PC-9 (cell line): ENCODE data around the gene SCNN1G. TPM values are rescaled to one million over a fixed set of nuclear protein-coding genes. Genes with fewer than 3 reads are reported as not detected.

Experiments
- BruUV-seq: library from RNA; stranded (reverse); fragments of 400-500 nt; replicated peaks from 2 replicates; lab custom pipeline; 2021; lab: Mats Ljungman, UMichigan
- CTCF ChIA-PET: fragments of 300-600 bp; sonication (Branson Sonifier 250); formaldehyde crosslinking; loops from one replicate; lab custom pipeline; 2022; ENCODE audit warnings: antibody characterized with exemption; lab: Charles Lee
- POLR2A ChIA-PET: fragments of 300-600 bp; sonication (Branson Sonifier 250); formaldehyde crosslinking; loops from one replicate; lab custom pipeline; 2022; ENCODE audit warnings: antibody characterized with exemption; ENCODE audit not compliant: unreplicated experiment; lab: Charles Lee
- DNase-seq, 2 experiments: peaks; one replicate each; pipeline versions ENCODE4 v3.0.0 to v3.0.0-alpha.2; 2015 to 2022; ENCODE audit warnings: mixed read lengths in 1 of 2
- H2AFZ ChIP-seq: fragments of 200-600 bp; sonication (generic); 2 replicates; pipeline ENCODE4 v1.8.1; 2017; ENCODE audit warnings: antibody characterized with exemption
- H3F3A ChIP-seq: fragments of 200-600 bp; sonication (generic); 2 replicates; pipeline ENCODE4 v1.8.1; 2017; ENCODE audit warnings: antibody characterized with exemption, mild to moderate bottlenecking, low read depth; ENCODE audit not compliant: insufficient read depth
- H3K27ac ChIP-seq: fragments of 200-600 bp; sonication (generic); 2 replicates; pipeline ENCODE4 v1.6.1; 2016; ENCODE audit warnings: mixed run types
- H3K27me3 ChIP-seq: fragments of 200-600 bp; sonication (generic); 2 replicates; pipeline ENCODE4 v1.6.1; 2016; ENCODE audit warnings: low read depth, mixed run types; ENCODE audit not compliant: insufficient read depth
- H3K36me3 ChIP-seq: fragments of 200-600 bp; sonication (generic); 2 replicates; pipeline ENCODE4 v1.6.1; 2016; ENCODE audit warnings: low read depth, mixed run types
- H3K4me1 ChIP-seq: fragments of 200-600 bp; sonication (generic); replicated peaks from 2 replicates; pipeline ENCODE4 v1.6.1; 2016; ENCODE audit warnings: mixed run types; ENCODE audit not compliant: insufficient read depth
- H3K4me2 ChIP-seq: fragments of 200-600 bp; sonication (generic); 2 replicates; pipeline ENCODE4 v1.6.1; 2017; ENCODE audit warnings: mixed run types
- H3K4me3 ChIP-seq: fragments of 200-600 bp; sonication (generic); 2 replicates; pipeline ENCODE4 v1.6.1; 2016; ENCODE audit warnings: mixed run types
- H3K79me2 ChIP-seq: fragments of 200-600 bp; sonication (generic); 2 replicates; pipeline ENCODE4 v1.6.1; 2017; ENCODE audit warnings: low read depth, mixed run types
- H3K9me2 ChIP-seq: fragments of 200-600 bp; sonication (generic); 2 replicates; pipeline ENCODE4 v1.8.1; 2017; ENCODE audit warnings: mild to moderate bottlenecking; ENCODE audit not compliant: insufficient read depth
- H3K9me3 ChIP-seq: fragments of 200-600 bp; sonication (generic); 2 replicates; pipeline ENCODE4 v1.8.1; 2016; ENCODE audit warnings: low read depth; ENCODE audit not compliant: insufficient read depth
- H4K20me1 ChIP-seq: fragments of 200-600 bp; sonication (generic); 2 replicates; pipeline ENCODE4 v1.8.1; 2017; ENCODE audit not compliant: insufficient read depth
- EZH2 ChIP-seq: fragments of 200-600 bp; sonication (generic); IDR thresholded peaks from 2 replicates; pipeline ENCODE4 v1.8.0; 2017; ENCODE audit warnings: antibody characterized with exemption, low read depth
- intact Hi-C: fragments of 100-400 bp; cut with micrococcal nuclease; formaldehyde crosslinking; loops from one replicate; pipeline ENCODE4 v1.10.0; 2022; ENCODE audit not compliant: unreplicated experiment
- total RNA-seq: library from RNA; stranded (reverse); gene quantifications from 2 replicates; pipeline ENCODE4 v1.2.3, GENCODE V29; 2021
- TF ChIP-seq, protein P1 (sequence below): fragments of 200-600 bp; sonication (generic); conservative IDR thresholded peaks from 2 replicates; pipeline ENCODE4 v1.6.1; 2017; ENCODE audit warnings: mixed run types, antibody characterized with exemption, mild to moderate bottlenecking, moderate library complexity

Gene SCNN1G
- total RNA-seq, 1 experiment from 2014 or later = not detected

DNA sequence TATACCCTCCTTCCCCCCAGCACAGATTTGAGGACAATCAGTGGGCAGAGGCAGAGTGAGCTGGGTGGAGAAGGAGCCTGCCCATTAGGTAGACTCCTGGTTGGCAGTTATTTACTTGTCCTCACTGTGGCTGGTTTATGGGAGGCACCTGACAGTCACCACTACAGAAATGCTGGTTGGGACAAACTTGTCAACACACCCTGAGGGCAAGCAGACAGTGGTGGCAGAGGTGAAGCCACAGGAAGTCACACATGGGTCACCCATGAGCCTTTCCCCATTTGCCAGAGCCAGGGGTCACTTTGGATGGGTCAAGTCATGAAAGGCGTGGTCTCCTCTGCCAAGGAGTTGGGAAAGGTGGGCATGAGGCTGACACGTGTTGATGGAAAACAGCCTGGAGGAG, 6.4 kb downstream of the SCNN1G start:
- intact Hi-C loops = no loop called here
- H3K4me3 ChIP-seq = no peak overlapping the region
- peak overlapping the region; percentile 21; the same call in 1 of the 2 replicates for H3K4me2 ChIP-seq
- ChIA-PET CTCF (no interaction called here), POLR2A (no interaction called here)
- no peaks in the 10 kb centered on the region for H3K27me3 ChIP-seq
- no peaks in the 10 kb centered on the region for H3K9me2 ChIP-seq
- H3K27ac ChIP-seq = no peak overlapping the region
- H3K9me3 ChIP-seq = no peaks in the 10 kb centered on the region
- H3K4me1 ChIP-seq = peaks cover 34% of the 10 kb centered on the region
- no TSS peak for BruUV-seq
- H4K20me1 ChIP-seq = no peaks in the 10 kb centered on the region
- no peaks in the 10 kb centered on the region; the same call in 1 of the 2 replicates for H3F3A ChIP-seq
- H3K36me3 ChIP-seq = no peaks in the 10 kb centered on the region
- H3K79me2 ChIP-seq = peaks cover 12% of the 10 kb centered on the region
- no peak for TF ChIP-seq EZH2
- TF ChIP-seq, protein P1, sequence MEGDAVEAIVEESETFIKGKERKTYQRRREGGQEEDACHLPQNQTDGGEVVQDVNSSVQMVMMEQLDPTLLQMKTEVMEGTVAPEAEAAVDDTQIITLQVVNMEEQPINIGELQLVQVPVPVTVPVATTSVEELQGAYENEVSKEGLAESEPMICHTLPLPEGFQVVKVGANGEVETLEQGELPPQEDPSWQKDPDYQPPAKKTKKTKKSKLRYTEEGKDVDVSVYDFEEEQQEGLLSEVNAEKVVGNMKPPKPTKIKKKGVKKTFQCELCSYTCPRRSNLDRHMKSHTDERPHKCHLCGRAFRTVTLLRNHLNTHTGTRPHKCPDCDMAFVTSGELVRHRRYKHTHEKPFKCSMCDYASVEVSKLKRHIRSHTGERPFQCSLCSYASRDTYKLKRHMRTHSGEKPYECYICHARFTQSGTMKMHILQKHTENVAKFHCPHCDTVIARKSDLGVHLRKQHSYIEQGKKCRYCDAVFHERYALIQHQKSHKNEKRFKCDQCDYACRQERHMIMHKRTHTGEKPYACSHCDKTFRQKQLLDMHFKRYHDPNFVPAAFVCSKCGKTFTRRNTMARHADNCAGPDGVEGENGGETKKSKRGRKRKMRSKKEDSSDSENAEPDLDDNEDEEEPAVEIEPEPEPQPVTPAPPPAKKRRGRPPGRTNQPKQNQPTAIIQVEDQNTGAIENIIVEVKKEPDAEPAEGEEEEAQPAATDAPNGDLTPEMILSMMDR = no peak
- DNase-seq = peak; percentile 47 to 70
- no peak overlapping the region for H2AFZ ChIP-seq

DNA sequence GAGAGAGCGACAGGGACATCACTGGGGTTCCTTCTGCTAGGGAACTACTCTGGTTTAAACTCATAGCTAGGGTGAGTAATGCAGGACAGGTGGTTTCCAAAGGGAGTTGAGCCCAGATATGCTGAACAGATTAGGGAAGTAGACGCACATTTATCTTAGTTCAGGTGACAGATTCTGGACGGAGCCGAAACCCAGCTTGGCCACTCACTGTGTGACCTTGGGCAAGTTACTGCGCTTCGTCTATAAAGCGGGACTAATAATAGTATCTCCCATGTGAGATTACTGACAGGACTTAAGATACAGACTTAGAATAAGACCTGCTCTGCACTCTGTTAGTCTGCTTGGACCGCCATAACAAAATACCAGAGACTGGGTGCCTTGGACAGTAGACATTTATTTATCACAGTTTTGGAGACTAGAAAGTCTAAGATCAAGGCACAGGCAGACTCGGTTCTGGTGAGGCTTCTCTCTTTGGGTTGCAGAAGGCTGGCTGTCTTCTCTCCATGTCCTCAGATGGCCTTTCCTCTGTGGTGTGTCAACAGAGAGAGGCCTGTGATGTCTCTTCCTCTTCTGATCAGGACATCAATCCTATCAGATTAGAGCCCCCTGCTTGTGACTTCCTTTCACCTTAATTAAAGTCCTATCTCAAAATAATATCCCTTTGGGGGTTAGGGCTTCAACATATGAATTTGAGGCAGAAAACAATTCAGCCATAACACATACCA, 12.1 kb downstream of the SCNN1G start:
- no TSS peak for BruUV-seq
- POLR2A ChIA-PET = no interaction called here
- CTCF ChIA-PET = no interaction called here

DNA sequence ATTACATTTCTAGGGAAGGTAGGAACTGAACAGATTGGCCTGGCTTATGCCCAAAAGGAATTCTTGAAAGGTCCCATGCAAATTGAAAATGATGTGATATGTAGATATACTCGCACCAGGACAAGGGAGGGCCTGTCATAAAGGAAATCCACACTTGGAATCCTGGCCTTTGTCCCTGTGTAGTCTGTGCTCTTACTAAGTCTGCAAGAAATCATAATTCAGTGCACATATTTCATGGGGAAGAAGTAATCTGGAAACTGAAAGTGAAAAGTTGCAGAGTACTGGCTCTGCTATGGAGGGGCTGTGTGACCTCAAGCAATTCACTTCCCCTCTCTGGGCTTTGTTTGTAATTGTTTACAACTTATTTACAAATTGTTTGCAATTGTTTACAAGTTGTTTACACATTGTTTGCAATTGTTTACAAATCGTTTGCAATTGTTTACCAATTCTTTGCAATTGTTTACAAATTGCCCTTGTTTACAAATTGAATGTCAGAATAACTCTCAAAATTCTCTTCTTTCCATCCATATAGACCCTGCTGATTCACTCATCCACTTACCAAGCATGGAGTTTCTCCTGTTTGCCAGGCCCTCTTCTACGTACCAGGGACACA, 12.9 kb downstream of the SCNN1G start:
- intact Hi-C loops = no loop called here
- no peaks in the 10 kb centered on the region for H4K20me1 ChIP-seq
- no peaks in the 10 kb centered on the region for H3K9me2 ChIP-seq
- POLR2A ChIA-PET = no interaction called here
- 0 out of 2 replicates have a peak, but pooled peaks cover 13% of the 10 kb centered on the region for H3K36me3 ChIP-seq
- TF ChIP-seq, protein P1 = no peak
- no peak for TF ChIP-seq EZH2
- BruUV-seq = no TSS peak
- H3K4me1 ChIP-seq = no peaks in the 10 kb centered on the region
- CTCF ChIA-PET = no interaction called here
- no peaks in the 10 kb centered on the region for H3F3A ChIP-seq
- H3K9me3 ChIP-seq = no peaks in the 10 kb centered on the region
- no peak overlapping the region for H3K4me3 ChIP-seq
- H3K27ac ChIP-seq = no peak overlapping the region
- no peak overlapping the region for H2AFZ ChIP-seq
- H3K4me2 ChIP-seq = no peak overlapping the region
- no peaks in the 10 kb centered on the region for H3K79me2 ChIP-seq
- DNase-seq = no peak
- no peaks in the 10 kb centered on the region for H3K27me3 ChIP-seq

More for the DNA sequence above, 12.1 kb downstream of the SCNN1G start:
- intact Hi-C loops = no loop called here
- H4K20me1 ChIP-seq = no peaks in the 10 kb centered on the region
- no peaks in the 10 kb centered on the region for H3K27me3 ChIP-seq
- 0 out of 2 replicates have a peak, but pooled peaks cover 11% of the 10 kb centered on the region for H3K36me3 ChIP-seq
- H3K27ac ChIP-seq = no peak overlapping the region
- H3K4me1 ChIP-seq = no peaks in the 10 kb centered on the region
- H3K9me2 ChIP-seq = no peaks in the 10 kb centered on the region
- no peak overlapping the region for H3K4me3 ChIP-seq
- H3K4me2 ChIP-seq = no peak overlapping the region
- H3K79me2 ChIP-seq = no peaks in the 10 kb centered on the region
- TF ChIP-seq, protein P1 = no peak
- TF ChIP-seq EZH2 = no peak
- H2AFZ ChIP-seq = no peak overlapping the region
- DNase-seq = no peak
- no peaks in the 10 kb centered on the region for H3F3A ChIP-seq
- H3K9me3 ChIP-seq = no peaks in the 10 kb centered on the region
